Skin epidermis (tissue), 12 donors: ENCODE data around the gene INO80E.
"Not testable (repeated sequence)": the region's sequence is repeated elsewhere in the genome, so short reads cannot be mapped to it uniquely, and the experiment has no call there.

Experiments
- H3K27ac ChIP-seq, 21 experiments: fragments of 200-600 bp; sonication (generic) in 11 of 21; one replicate each; pipeline ENCODE4 v1.5.0; 2020; ENCODE audit warnings: mild to moderate bottlenecking in 3 of 21, inconsistent platforms in 2 of 21, moderate library complexity in 2 of 21
- H3K4me3 ChIP-seq, 7 experiments: fragments of 200-600 bp; sonication (generic) in 2 of 7; one replicate each; pipeline ENCODE4 v1.5.0; 2020; ENCODE audit warnings: inconsistent platforms in 2 of 7, mild to moderate bottlenecking in 2 of 7, moderate library complexity in 1 of 7

Gene INO80E

GRCh38 chr16:30005341-30006094, 9.5 kb downstream of the INO80E start:
- no peak overlapping the region for H3K4me3 ChIP-seq
- no peak overlapping the region for H3K27ac ChIP-seq

- Histone ChIP-seq H3K27ac (no peak overlapping the region), H3K4me3 (no peak overlapping the region)
Observed at GRCh38 chr16:30006095-30006473, 10.0 kb downstream of the INO80E start.

GRCh38 chr16:30006659-30007377, 10.8 kb downstream of the INO80E start:
- Histone ChIP-seq H3K4me3 (no peak overlapping the region), H3K27ac (no peak overlapping the region)

- no peak overlapping the region for H3K27ac ChIP-seq
- H3K4me3 ChIP-seq: no peak overlapping the region
Observed at GRCh38 chr16:30007378-30007895, 11.4 kb downstream of the INO80E start.

GRCh38 chr16:30009085-30009862, 13.2 kb downstream of the INO80E start:
- Histone ChIP-seq H3K27ac (no peak overlapping the region), H3K4me3 (no peak overlapping the region)

- peak overlapping the region; percentile 20 to 47 (median 27) for H3K4me3 ChIP-seq
- no peak overlapping the region for H3K27ac ChIP-seq
Observed at GRCh38 chr16:30009990-30010843, 14.2 kb downstream of the INO80E start.

- H3K27ac ChIP-seq: no peak within 1 kb of the TSS
- peak within 1 kb of the TSS; percentile 20 to 47 (median 27) for H3K4me3 ChIP-seq
Observed at GRCh38 chr16:30010844-30011713, 15.0 kb downstream of the INO80E start, which contains the start of gene DOC2A. TSS of gene DOC2A (minus strand) at chr16:30011027. CDS start at chr16:30010222, 805 bp downstream.

GRCh38 chr16:30011714-30012504, 15.9 kb downstream of the INO80E start:
- peak overlapping the region in 3 of 7 experiments; percentile 21 to 43 (median 27) for H3K4me3 ChIP-seq
- H3K27ac ChIP-seq: no peak overlapping the region

- not testable (repeated sequence) for H3K4me3 ChIP-seq, H3K27ac ChIP-seq
Observed at GRCh38 chr16:30012598-30012997, 16.6 kb downstream of the INO80E start.

GRCh38 chr16:30015450-30015849, 19.4 kb downstream of the INO80E start:
- H3K27ac ChIP-seq, H3K4me3 ChIP-seq: not testable (repeated sequence)

GRCh38 chr16:30016555-30017276, 20.7 kb downstream of the INO80E start:
- Histone ChIP-seq H3K4me3 (no peak overlapping the region), H3K27ac (no peak overlapping the region)

- Histone ChIP-seq H3K27ac (no peak overlapping the region), H3K4me3 (no peak overlapping the region)
Observed at GRCh38 chr16:30017277-30017656, 21.2 kb downstream of the INO80E start.

GRCh38 chr16:30017937-30018336, 21.9 kb downstream of the INO80E start:
- not testable (repeated sequence) for H3K27ac ChIP-seq, H3K4me3 ChIP-seq

- Histone ChIP-seq H3K4me3 (no peak overlapping the region), H3K27ac (no peak overlapping the region)
Observed at GRCh38 chr16:30018731-30019158, 22.7 kb downstream of the INO80E start.

GRCh38 chr16:30022887-30023286, 26.8 kb downstream of the INO80E start, which contains the start of gene C16orf92:
TSS of gene C16orf92 (plus strand) at chr16:30023198. CDS start at chr16:30023341, 143 bp downstream.
- Histone ChIP-seq H3K4me3 (no peak within 1 kb of the TSS), H3K27ac (no peak within 1 kb of the TSS)

GRCh38 chr16:30023586-30023985, 27.5 kb downstream of the INO80E start:
- no peak overlapping the region for H3K27ac ChIP-seq
- H3K4me3 ChIP-seq: no peak overlapping the region

GRCh38 chr16:30024451-30024850, 28.4 kb downstream of the INO80E start:
- H3K27ac ChIP-seq: no peak overlapping the region
- no peak overlapping the region for H3K4me3 ChIP-seq
